Endodermal cell (in vitro differentiated cells): ENCODE data around the gene TAF11L4. TPM values are rescaled to one million over a fixed set of nuclear protein-coding genes. Genes with fewer than 3 reads are reported as not detected.
"Not testable (repeated sequence)": the region's sequence is repeated elsewhere in the genome, so short reads cannot be mapped to it uniquely, and the experiment has no call there.

Experiments used
- DNase-seq: peaks from one replicate; pipeline ENCODE4 v3.0.0-alpha.2; 2017
- H3K27ac ChIP-seq: 2 replicates; pipeline ENCODE4 v1.5.1; 2013; ENCODE audit warnings: mild to moderate bottlenecking, low read depth, low read length, moderate library complexity
- H3K27me3 ChIP-seq: 2 replicates; pipeline ENCODE4 v1.6.1; 2013; ENCODE audit warnings: mild to moderate bottlenecking, low read length, moderate library complexity; ENCODE audit not compliant: insufficient read depth, control insufficient read depth, poor library complexity, severe bottlenecking
- H3K36me3 ChIP-seq: 2 replicates; pipeline ENCODE4 v1.7.0; 2013; ENCODE audit warnings: mild to moderate bottlenecking, low read length, moderate library complexity; ENCODE audit not compliant: control insufficient read depth, insufficient read depth
- H3K4me1 ChIP-seq: one replicate; pipeline ENCODE4 v1.7.0; 2013; ENCODE audit warnings: low read length; ENCODE audit not compliant: control insufficient read depth, insufficient read depth
- H3K4me3 ChIP-seq: 2 replicates; pipeline ENCODE4 v1.5.1; 2013; ENCODE audit warnings: mild to moderate bottlenecking, low read length, moderate library complexity
- H3K9ac ChIP-seq: 2 replicates; pipeline ENCODE4 v1.6.1; 2013; ENCODE audit warnings: mild to moderate bottlenecking, low read length, moderate library complexity; ENCODE audit not compliant: poor library complexity, severe bottlenecking; ENCODE audit errors: extremely low read depth
- H3K9me3 ChIP-seq: 2 replicates; pipeline ENCODE4 v1.6.1; 2013; ENCODE audit warnings: mild to moderate bottlenecking, low read length, moderate library complexity; ENCODE audit not compliant: control insufficient read depth
- H3K27ac Mint-ChIP-seq: 2 replicates; pipeline ENCODE4 v1.8.0; 2020; ENCODE audit warnings: mixed read lengths
- H3K27me3 Mint-ChIP-seq: 2 replicates; pipeline ENCODE4 v1.8.0; 2021; ENCODE audit warnings: mild to moderate bottlenecking, mixed read lengths; ENCODE audit not compliant: insufficient read depth
- H3K36me3 Mint-ChIP-seq: 2 replicates; pipeline ENCODE4 v1.8.0; 2020; ENCODE audit warnings: low read depth, mixed read lengths
- H3K4me1 Mint-ChIP-seq: 2 replicates; pipeline ENCODE4 v1.8.0; 2020; ENCODE audit warnings: mixed read lengths
- H3K4me3 Mint-ChIP-seq: 2 replicates; pipeline ENCODE4 v1.8.0; 2020; ENCODE audit warnings: mild to moderate bottlenecking, moderate library complexity, mixed read lengths
- H3K9me3 Mint-ChIP-seq: 2 replicates; pipeline ENCODE4 v1.8.0; 2020; ENCODE audit warnings: mild to moderate bottlenecking, mixed read lengths
- CTCF ChIP-seq: fragments of 200-600 bp; sonication (generic); conservative IDR thresholded peaks from 2 replicates; pipeline ENCODE4 v1.5.0; 2021; ENCODE audit warnings: antibody characterized with exemption, mild to moderate bottlenecking
- WGBS, 2 experiments: methylation state at CpG; one replicate each; pipeline versions ENCODE4 v1.1.5 to v1.1.7; 2013; ENCODE audit warnings: missing lambda C conversion rate in 2 of 2, mixed read lengths in 1 of 2; ENCODE audit not compliant: insufficient coverage in 1 of 2, insufficient read length in 1 of 2; 5-methylcytosine and 5-hydroxymethylcytosine counted together
- long read RNA-seq, 4 experiments: library from polyadenylated mRNA in 2 of 4; library from RNA in 1 of 4; library from capped mRNA in 1 of 4; stranded (forward) in 3 of 4; unstranded in 1 of 4; transcript quantifications; one replicate each; pipeline ENCODE4 v2.0.0, GENCODE V29; 2020 to 2021; ENCODE audit warnings: inconsistent platforms in 1 of 4
- polyA plus RNA-seq, 2 experiments: library from polyadenylated mRNA; stranded (reverse); fragments of 50-300 nt; gene quantifications; one replicate each; pipeline ENCODE4 v1.2.3, GENCODE V29; 2013
- total RNA-seq, 2 donors: library from RNA; stranded (reverse); fragmentation: NEBNext Ultra II Directional in 1 of 2; extraction: Animal tissue kit (Norgen Biotek cat#: 25700) in 1 of 2; gene quantifications; 2 replicates in 1 of 2; 3 replicates in 1 of 2; pipeline ENCODE4 v1.2.1, GENCODE V29; 2021

The TAF11L4 gene
- total RNA-seq = not detected
- polyA plus RNA-seq (2013, experiment 1 of 2) = not detected
- polyA plus RNA-seq (2013, experiment 2 of 2) = not detected
- long read RNA-seq, experiment 1 = 0 reads
- long read RNA-seq, experiment 2 = 0 reads
- long read RNA-seq, experiment 3 = 0 reads
- long read RNA-seq, experiment 4 = 0 reads

DNA sequence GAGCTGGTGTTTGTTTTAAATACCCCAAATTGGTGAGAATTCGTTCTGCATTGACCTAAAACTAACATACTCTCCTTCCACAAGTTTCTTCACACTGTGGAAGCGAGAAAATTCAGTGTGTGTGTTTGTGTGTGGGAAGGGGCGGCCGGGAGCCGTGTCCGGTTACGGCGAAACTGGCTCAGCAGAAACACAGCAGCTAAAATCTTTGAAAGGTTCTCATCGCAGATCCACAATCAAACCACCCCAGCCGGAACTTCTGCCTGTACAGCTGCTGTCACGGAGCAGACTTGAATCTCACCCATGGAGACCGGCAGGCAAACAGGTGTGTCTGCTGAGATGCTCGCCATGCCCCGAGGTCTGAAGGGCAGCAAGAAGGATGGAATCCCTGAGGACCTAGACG lies at the start of gene TAF11L4:
Gene TAF11L4, plus strand, starts transcription at position 301 of the 400 bp plus-strand sequence.
- not testable (repeated sequence) for H3K4me3 Mint-ChIP-seq, H3K27me3 ChIP-seq, H3K4me3 ChIP-seq, H3K4me1 ChIP-seq, H3K36me3 Mint-ChIP-seq, H3K4me1 Mint-ChIP-seq, H3K9me3 Mint-ChIP-seq, H3K27ac Mint-ChIP-seq, H3K27ac ChIP-seq, H3K36me3 ChIP-seq, H3K9me3 ChIP-seq, H3K27me3 Mint-ChIP-seq, H3K9ac ChIP-seq, DNase-seq
- no CpG with 5 or more reads among the region's 15 CpGs for WGBS, 2 experiments

DNA sequence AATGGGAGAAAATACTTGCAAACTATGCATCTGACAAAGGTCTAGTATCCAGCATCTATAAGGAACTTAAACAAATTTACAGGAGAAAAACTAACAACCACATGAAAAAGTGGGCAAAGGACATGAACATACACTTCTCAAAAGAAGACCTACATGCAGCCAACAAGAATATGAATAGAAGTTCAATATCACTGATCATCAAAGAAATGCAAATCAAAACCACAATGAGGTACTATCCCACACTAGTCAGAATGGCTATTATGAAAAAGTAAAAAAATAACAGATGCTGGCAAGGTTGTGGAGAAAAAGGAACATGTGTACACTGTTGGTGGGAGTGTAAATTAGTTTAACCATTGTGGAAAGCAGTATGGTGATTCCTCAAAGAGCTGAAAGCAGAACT lies 46.5 kb upstream of the TAF11L4 start:
- not testable (repeated sequence) for H3K4me3 Mint-ChIP-seq, H3K36me3 Mint-ChIP-seq, H3K36me3 ChIP-seq, H3K27ac ChIP-seq, H3K9ac ChIP-seq, H3K4me1 Mint-ChIP-seq, H3K9me3 Mint-ChIP-seq, H3K4me3 ChIP-seq, H3K27ac Mint-ChIP-seq, H3K27me3 ChIP-seq, DNase-seq, H3K9me3 ChIP-seq, H3K4me1 ChIP-seq, H3K27me3 Mint-ChIP-seq

GRCh38 chr5:17477043-17477442 lies 44.6 kb upstream of the TAF11L4 start:
- Mint-ChIP-seq H3K4me1 (peaks cover 3% of the 10 kb centered on the region), H3K27me3 (no peaks in the 10 kb centered on the region), H3K27ac (no peak overlapping the region), H3K4me3 (no peak overlapping the region), H3K36me3 (no peaks in the 10 kb centered on the region), H3K9me3 (no peaks in the 10 kb centered on the region)
- Histone ChIP-seq H3K27ac (no peak overlapping the region), H3K27me3 (no peaks in the 10 kb centered on the region), H3K9ac (no peak overlapping the region), H3K4me1 (no peaks in the 10 kb centered on the region), H3K4me3 (no peak overlapping the region), H3K9me3 (no peaks in the 10 kb centered on the region), H3K36me3 (no peaks in the 10 kb centered on the region)
- no peak for DNase-seq
- WGBS, 2 experiments = 67 to 95% methylated on average over 1 to 3 of the region's 3 CpGs
- TF ChIP-seq CTCF = no peak

- Histone ChIP-seq H3K4me3 (no peak overlapping the region), H3K27ac (no peak overlapping the region), H3K9ac (no peak overlapping the region), H3K27me3 (no peaks in the 10 kb centered on the region), H3K36me3 (no peaks in the 10 kb centered on the region), H3K9me3 (no peaks in the 10 kb centered on the region), H3K4me1 (no peaks in the 10 kb centered on the region)
- no peak for DNase-seq
- 87 to 90% methylated on average over 6 to 7 of the region's 7 CpGs for WGBS, 2 experiments
- Mint-ChIP-seq H3K4me1 (peaks cover 3% of the 10 kb centered on the region), H3K36me3 (no peaks in the 10 kb centered on the region), H3K4me3 (no peak overlapping the region), H3K27me3 (no peaks in the 10 kb centered on the region), H3K9me3 (no peaks in the 10 kb centered on the region), H3K27ac (no peak overlapping the region)
- no peak for TF ChIP-seq CTCF
Observed at GRCh38 chr5:17477573-17478265, 43.9 kb upstream of the TAF11L4 start.
